B cell (primary cell): ENCODE data around the gene LMAN2. TPM values are rescaled to one million over a fixed set of nuclear protein-coding genes. Genes with fewer than 3 reads are reported as not detected.

Source experiments
- ATAC-seq: fragments of 200-7000 bp; cut with Tn5 transposase; one replicate; pipeline ENCODE4 v1.10.0; 2021; ENCODE audit warnings: low read depth, mild to moderate bottlenecking, moderate number of reproducible peaks, moderate library complexity
- CTCF ChIA-PET: fragments of 350-600 bp; sonication (Branson Sonifier 250); formaldehyde crosslinking; loops from one replicate; lab custom pipeline; 2021; ENCODE audit warnings: antibody characterized with exemption, inconsistent platforms; lab: Charles Lee
- POLR2A ChIA-PET: fragments of 350-600 bp; sonication (Branson Sonifier 250); formaldehyde crosslinking; loops from one replicate; lab custom pipeline; 2021; ENCODE audit warnings: antibody characterized with exemption; lab: Charles Lee
- DNase-seq: peaks from one replicate; pipeline ENCODE4 v3.0.0; 2013
- H2AFZ ChIP-seq: 2 replicates; pipeline ENCODE4 v1.6.1; 2012; ENCODE audit warnings: mild to moderate bottlenecking, low read depth, low read length; ENCODE audit not compliant: insufficient read depth, poor library complexity, severe bottlenecking
- H3K27ac ChIP-seq, 2 donors: 1 replicate in 1 of 2; 2 replicates in 1 of 2; pipeline ENCODE4 v1.5.1; 2012 to 2013; ENCODE audit warnings: low read length in 2 of 2, mild to moderate bottlenecking in 2 of 2, moderate library complexity in 1 of 2
- H3K27me3 ChIP-seq, 4 experiments: fragments of 200-600 bp in 1 of 4; sonication (generic) in 1 of 4; replicated peaks in 1 of 4; 1 replicate in 2 of 4; 2 replicates in 2 of 4; pipeline versions ENCODE4 v1.6.1 to v1.7.0; 2013 to 2016; ENCODE audit warnings: low read length in 3 of 4, mild to moderate bottlenecking in 2 of 4, mixed read lengths in 1 of 4, moderate library complexity in 1 of 4; ENCODE audit not compliant: insufficient read depth in 4 of 4, control insufficient read depth in 3 of 4; ENCODE audit errors: control extremely low read depth in 1 of 4
- H3K36me3 ChIP-seq, 2 experiments: replicated peaks in 1 of 2; 1 replicate in 1 of 2; 2 replicates in 1 of 2; pipeline versions ENCODE4 v1.6.1 to v1.7.1; 2013; ENCODE audit warnings: low read length in 1 of 2; ENCODE audit not compliant: insufficient read depth in 2 of 2, control insufficient read depth in 1 of 2; ENCODE audit errors: control extremely low read depth in 1 of 2, extremely low read depth in 1 of 2
- H3K4me1 ChIP-seq, 2 donors: fragments of 200-600 bp in 1 of 2; sonication (generic) in 1 of 2; 1 replicate in 1 of 2; 2 replicates in 1 of 2; pipeline versions ENCODE4 v1.5.1 to v1.6.1; 2013 to 2017; ENCODE audit warnings: low read length in 2 of 2; ENCODE audit not compliant: control insufficient read depth in 2 of 2, insufficient read depth in 2 of 2
- H3K4me2 ChIP-seq: replicated peaks from 2 replicates; pipeline ENCODE3; 2012; ENCODE audit warnings: mild to moderate bottlenecking, low read depth, low read length; ENCODE audit not compliant: poor library complexity, severe bottlenecking
- H3K4me3 ChIP-seq, 5 experiments: fragments of 200-600 bp in 1 of 5; sonication (generic) in 1 of 5; 1 replicate in 3 of 5; 2 replicates in 2 of 5; pipeline versions ENCODE4 v1.5.1 to v1.7.0; 2011 to 2016; ENCODE audit warnings: low read length in 4 of 5, mild to moderate bottlenecking in 4 of 5, low read depth in 2 of 5, control low read depth in 1 of 5, moderate library complexity in 1 of 5; ENCODE audit not compliant: insufficient read depth in 1 of 5; ENCODE audit errors: control extremely low read depth in 1 of 5, extremely low read depth in 1 of 5
- H3K79me2 ChIP-seq: fragments of 200-600 bp; sonication (generic); one replicate; pipeline ENCODE4 v1.6.0; 2016; ENCODE audit warnings: low read length; ENCODE audit not compliant: control insufficient read depth, insufficient read depth
- H3K9ac ChIP-seq: fragments of 200-600 bp; sonication (generic); 2 replicates; pipeline ENCODE4 v1.6.1; 2017; ENCODE audit warnings: mild to moderate bottlenecking, low read length, moderate library complexity
- H3K9me3 ChIP-seq, 3 donors: one replicate each; pipeline versions ENCODE4 v1.6.1 to v1.7.1; 2013; ENCODE audit warnings: low read length in 2 of 3; ENCODE audit not compliant: control insufficient read depth in 2 of 3, insufficient read depth in 1 of 3; ENCODE audit errors: control extremely low read depth in 1 of 3
- H4K20me1 ChIP-seq: 2 replicates; pipeline ENCODE4 v1.6.0; 2012; ENCODE audit warnings: mild to moderate bottlenecking, low read length; ENCODE audit not compliant: insufficient read depth, control insufficient read depth, poor library complexity, severe bottlenecking
- H3K27ac Mint-ChIP-seq: one replicate; pipeline ENCODE4 v1.8.0; 2021; ENCODE audit warnings: mixed read lengths
- H3K27me3 Mint-ChIP-seq: one replicate; pipeline ENCODE4 v1.8.0; 2021; ENCODE audit warnings: mixed read lengths
- H3K4me1 Mint-ChIP-seq: one replicate; pipeline ENCODE4 v1.8.0; 2021; ENCODE audit warnings: mixed read lengths
- H3K4me3 Mint-ChIP-seq: one replicate; pipeline ENCODE4 v1.8.0; 2021; ENCODE audit warnings: mixed read lengths
- H3K9me3 Mint-ChIP-seq: one replicate; pipeline ENCODE4 v1.8.0; 2022; ENCODE audit warnings: mixed read lengths; ENCODE audit not compliant: insufficient read depth
- CTCF ChIP-seq: fragments of 200-600 bp; IDR thresholded peaks from one replicate; pipeline ENCODE4 v1.8.0; 2022; ENCODE audit warnings: antibody characterized with exemption, mild to moderate bottlenecking
- EZH2 ChIP-seq: IDR thresholded peaks from 2 replicates; pipeline ENCODE4 v1.6.1; 2012; ENCODE audit warnings: borderline replicate concordance, low read depth, mild to moderate bottlenecking, moderate library complexity, low read length; ENCODE audit not compliant: insufficient read depth, poor library complexity, severe bottlenecking
- WGBS: methylation state at CpG from one replicate; pipeline ENCODE4 v1.1.5; 2013; ENCODE audit warnings: missing lambda C conversion rate; ENCODE audit not compliant: insufficient coverage; 5-methylcytosine and 5-hydroxymethylcytosine counted together
- intact Hi-C: fragments of 100-400 bp; cut with micrococcal nuclease; formaldehyde crosslinking; loops from one replicate; pipeline ENCODE4 v1.10.0; 2022
- polyA plus RNA-seq: library from polyadenylated mRNA; depleted of rRNA; stranded (reverse); fragments of >200 nt; gene quantifications from 2 replicates; pipeline ENCODE4 v1.2.3, GENCODE V29; 2012
- total RNA-seq, 2 donors: library from RNA; stranded (reverse); fragments of 120-200 nt in 1 of 2; gene quantifications; 1 replicate in 1 of 2; 2 replicates in 1 of 2; pipeline versions ENCODE4 v1.2.3 to v1.2.4, GENCODE V29; 2013 to 2022

Gene LMAN2
- total and polyA plus RNA-seq, 2 donors (not counting 1 experiment from before 2014, with no cell fraction given) = 99.4 to 123 TPM

GRCh38 chr5:177294632-177295031, 56.8 kb downstream of the LMAN2 start:
- H3K4me3 Mint-ChIP-seq = no peak overlapping the region

More at GRCh38 chr5:177294632-177295031, 56.8 kb downstream of the LMAN2 start:
- peaks cover 38 to 58% of the 10 kb centered on the region in 2 donors for H3K4me1 ChIP-seq
- intact Hi-C loops = no loop called here
- POLR2A ChIA-PET = interaction anchor here (1.0 kb wide), 1 partner anchor 8 kb away, joined by 3 read pairs; no protein-coding TSS in a partner anchor
- H3K9me3 ChIP-seq = no peaks in the 10 kb centered on the region
- no peak overlapping the region for H2AFZ ChIP-seq
- no peaks in the 10 kb centered on the region for H3K27me3 ChIP-seq
- H3K79me2 ChIP-seq = peaks cover 4% of the 10 kb centered on the region
- TF ChIP-seq CTCF (no peak), EZH2 (no peak)
- DNase-seq = no peak
- CTCF ChIA-PET = interaction anchor here (0.8 to 1.9 kb wide), 2 partner anchors 14 to 15 kb away, joined by 3 to 6 read pairs; no protein-coding TSS in a partner anchor
- H3K36me3 ChIP-seq = peaks cover 20 to 49% of the 10 kb centered on the region in 2 experiments
- no peaks in the 10 kb centered on the region for H4K20me1 ChIP-seq
- no peaks in the 10 kb centered on the region for H3K27me3 Mint-ChIP-seq
- H3K27ac ChIP-seq = peak overlapping the region in 1 of 2 donors; percentile 54
- no peak overlapping the region for H3K9ac ChIP-seq
- no peaks in the 10 kb centered on the region for H3K9me3 Mint-ChIP-seq
- peak overlapping the region; percentile 71 for H3K27ac Mint-ChIP-seq
- ATAC-seq = no peak
- H3K4me3 ChIP-seq = no peak overlapping the region
- no peak overlapping the region for H3K4me2 ChIP-seq
- 95% methylated on average over 3 of the region's 3 CpGs for WGBS
- H3K4me1 Mint-ChIP-seq = peaks cover 52% of the 10 kb centered on the region
